Measurements from ENCODE around the gene CLNK.

The CLNK gene, protein sequence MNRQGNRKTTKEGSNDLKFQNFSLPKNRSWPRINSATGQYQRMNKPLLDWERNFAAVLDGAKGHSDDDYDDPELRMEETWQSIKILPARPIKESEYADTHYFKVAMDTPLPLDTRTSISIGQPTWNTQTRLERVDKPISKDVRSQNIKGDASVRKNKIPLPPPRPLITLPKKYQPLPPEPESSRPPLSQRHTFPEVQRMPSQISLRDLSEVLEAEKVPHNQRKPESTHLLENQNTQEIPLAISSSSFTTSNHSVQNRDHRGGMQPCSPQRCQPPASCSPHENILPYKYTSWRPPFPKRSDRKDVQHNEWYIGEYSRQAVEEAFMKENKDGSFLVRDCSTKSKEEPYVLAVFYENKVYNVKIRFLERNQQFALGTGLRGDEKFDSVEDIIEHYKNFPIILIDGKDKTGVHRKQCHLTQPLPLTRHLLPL

GRCh38 chr4:10684631-10685030 lies at the start of gene CLNK:
Gene CLNK (minus strand): TSS chr4:10684768. CDS start chr4:10667869, 16,899 bp downstream.
- no peak for DNase-seq

DNA sequence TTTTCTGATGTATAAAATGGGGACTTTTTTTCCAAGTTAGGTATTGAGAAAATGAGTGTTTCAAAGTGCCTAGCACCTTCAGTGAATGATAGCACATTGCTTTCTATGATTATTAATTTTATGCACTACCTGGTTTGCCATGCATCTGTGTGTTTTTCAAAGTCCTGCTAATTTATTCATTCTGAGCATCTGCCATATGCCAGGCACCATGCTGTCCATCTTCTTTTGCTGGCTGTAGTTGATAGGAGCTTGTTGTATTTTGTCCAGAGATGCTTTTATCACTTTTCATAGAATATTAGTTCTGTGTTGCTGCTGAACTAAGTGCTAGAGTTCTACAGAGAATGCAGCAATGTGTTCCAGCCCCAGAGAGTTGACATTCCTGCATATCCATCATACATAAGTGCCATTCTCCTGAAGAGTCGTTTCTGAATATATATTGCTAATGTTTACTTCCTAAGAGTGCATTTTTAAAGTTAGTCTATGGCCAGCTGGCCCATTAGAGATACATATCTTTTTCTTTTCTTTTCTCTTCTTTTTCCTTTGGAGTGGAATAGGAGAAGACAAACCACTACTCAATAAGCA lies 49.0 kb upstream of the CLNK start:
- no peak for DNase-seq

GRCh38 chr4:10732914-10733415 lies 48.4 kb upstream of the CLNK start:
- no peak for DNase-seq

DNA sequence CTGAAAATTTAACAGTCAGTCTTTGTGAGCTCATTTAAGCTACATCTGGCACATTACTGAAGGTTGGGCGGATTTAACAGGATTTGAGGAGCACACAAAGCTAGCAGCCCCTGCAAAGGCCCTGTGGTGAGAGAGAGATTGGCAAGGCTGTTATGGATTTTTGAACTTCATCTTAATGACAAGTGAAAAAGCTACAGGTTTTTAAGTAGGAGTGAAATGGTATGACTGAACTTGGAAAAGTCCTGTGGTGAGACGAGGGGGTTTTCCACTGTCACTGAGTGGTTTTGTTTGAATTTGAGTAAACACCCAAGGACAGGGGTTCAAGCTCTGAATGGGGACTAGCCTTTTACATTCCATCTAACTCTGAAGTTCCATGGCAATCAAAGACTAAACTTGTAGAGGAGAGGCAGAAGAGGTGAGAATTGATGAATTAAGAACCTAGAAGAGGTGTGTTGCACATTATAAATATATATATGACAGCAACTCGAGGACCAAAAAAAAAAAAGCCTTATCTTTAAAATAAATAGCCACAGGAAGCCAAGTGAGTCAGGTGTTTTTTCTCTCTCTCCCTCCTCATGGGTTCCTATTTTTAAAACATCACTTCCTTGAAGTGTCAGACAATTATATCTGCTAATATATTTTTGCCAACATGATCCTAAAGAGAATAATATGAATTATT lies 47.8 kb upstream of the CLNK start:
- DNase-seq: no peak

DNA sequence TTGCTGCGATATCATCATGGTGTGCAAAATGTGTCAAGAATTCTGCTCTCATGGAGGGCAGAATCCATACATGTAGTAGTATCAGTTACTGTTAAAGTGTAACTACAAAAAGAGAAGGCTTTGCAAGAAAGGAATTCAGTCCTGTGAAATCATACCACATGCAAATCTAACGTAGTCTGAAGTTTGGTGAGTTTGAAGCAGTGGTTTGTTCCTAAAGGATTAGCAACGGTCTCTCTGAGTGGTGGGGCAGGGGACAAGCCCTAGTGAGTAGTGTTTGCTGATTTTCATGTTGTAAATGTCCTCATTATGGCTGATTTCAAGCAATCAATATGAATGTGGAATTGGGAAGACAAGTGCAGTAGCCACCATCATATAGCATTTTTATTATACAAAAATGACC lies 47.1 kb upstream of the CLNK start:
- no peak for DNase-seq

GRCh38 chr4:10731162-10731561 lies 46.6 kb upstream of the CLNK start:
- DNase-seq: no peak

DNA sequence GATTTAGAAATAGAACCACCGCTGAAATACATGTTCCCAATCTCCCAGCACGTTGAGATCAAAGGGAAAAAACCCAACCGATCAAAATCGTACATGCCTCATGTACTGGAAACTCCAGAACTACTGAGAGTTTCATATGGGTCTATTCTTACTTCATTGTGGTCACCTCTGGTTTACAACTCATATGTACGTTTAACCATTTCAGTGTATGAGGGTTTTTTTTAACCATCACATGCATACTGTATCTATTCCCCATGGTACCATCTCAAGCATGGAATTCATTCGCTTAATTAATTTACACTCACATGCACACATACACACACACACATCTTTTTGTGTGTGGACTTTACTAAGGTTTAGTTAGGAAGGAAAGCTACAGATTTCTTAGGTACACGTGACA lies 46.0 kb upstream of the CLNK start:
- no peak for DNase-seq

- no peak for DNase-seq
These were observed 45.5 kb upstream of the CLNK start for GRCh38 chr4:10730019-10730418.

DNA sequence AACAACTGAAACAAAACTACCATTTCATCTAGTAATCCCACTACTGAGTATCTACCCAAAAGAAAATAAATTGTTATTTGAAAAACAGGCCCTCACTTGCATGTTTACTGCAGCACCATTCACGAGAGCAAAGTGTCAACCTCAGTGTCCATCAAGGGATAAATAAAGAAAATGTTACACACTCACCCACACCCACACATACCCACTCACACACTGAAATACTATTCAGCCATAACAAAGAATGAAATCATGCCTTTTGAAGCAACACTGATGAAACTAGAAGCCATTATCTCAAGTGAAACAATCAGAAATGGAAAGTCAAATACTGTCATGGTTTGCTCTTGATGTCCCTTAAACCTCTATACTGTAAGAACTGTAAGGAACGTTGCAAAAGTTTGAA lies 44.8 kb upstream of the CLNK start:
- DNase-seq: no peak

DNA sequence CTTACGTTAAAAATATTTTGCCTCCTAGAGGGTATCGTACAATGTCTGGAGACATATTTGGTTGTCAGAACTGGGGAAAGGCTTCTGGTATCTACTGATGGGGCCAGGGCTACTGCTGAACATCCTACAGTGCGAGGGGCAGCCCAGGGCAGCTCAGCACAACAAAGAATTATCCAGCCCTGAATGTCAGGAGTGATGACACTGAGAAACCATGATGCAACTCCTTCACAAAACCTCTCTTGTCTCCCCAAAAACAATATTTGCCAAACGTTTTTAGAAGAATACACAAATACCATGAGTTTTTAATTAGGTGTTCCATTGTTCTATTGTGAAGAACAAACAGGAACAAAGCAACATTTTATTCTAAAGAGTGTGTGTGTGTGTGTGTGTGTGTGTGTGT lies 43.4 kb upstream of the CLNK start:
- DNase-seq: no peak

DNA sequence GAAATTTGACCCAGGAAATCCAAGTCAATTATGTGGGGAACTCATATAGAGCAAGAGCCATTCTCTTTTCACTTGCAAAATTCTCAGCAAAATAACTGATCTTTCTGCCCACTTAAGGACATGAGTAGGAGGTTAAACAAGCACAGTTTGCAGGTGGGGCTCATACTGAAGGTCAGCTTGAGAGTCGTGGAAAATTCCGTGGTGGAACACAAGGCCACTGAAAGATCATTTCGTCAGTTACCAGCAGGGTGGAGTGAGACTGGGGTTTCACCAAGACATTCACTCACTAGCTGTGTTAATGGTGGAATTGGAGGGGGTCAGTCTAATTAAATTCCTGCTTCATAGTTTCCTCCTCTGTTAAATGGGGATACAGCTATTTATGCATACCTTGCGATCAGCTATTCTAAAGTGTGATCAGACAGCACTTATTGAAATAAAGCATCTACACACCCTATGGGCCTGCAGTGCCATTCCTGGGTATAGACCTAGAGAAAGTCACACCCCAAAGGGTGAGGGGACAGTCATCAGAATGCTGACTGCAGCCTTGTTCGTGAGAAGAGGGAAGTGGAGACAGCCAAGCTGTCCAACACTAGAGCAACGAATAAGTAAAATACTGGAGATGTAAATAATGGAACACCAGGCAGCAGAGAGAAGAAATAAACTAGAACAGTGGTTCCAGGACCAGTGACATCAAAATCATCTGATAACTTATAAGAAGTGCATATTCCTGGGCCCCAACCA lies 42.7 kb upstream of the CLNK start:
- DNase-seq: no peak

- DNase-seq: no peak
These were observed 38.4 kb upstream of the CLNK start for GRCh38 chr4:10722957-10723356.

GRCh38 chr4:10721616-10722015 lies 37.0 kb upstream of the CLNK start:
- no peak for DNase-seq

DNA sequence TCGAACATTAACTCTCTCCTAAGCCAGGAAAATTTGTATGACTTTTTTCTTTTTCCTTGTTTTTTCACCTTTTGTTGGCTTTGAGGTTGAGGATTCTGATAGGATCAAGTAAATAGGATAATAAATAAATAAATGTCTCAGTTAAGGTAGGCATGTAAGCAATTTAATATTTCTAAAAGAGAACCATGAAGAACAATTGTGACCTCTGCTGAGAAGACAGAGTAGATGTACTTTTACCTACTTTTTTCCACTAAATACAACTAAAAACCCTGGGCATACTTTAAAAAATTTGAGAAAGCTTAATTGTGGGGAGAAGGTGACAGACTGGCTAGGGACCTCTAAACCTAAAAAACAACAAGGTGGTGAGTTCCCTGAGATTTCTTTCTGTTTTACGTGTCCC lies 31.6 kb upstream of the CLNK start:
- no peak for DNase-seq

GRCh38 chr4:10715696-10716095 lies 31.1 kb upstream of the CLNK start:
- no peak for DNase-seq

DNA sequence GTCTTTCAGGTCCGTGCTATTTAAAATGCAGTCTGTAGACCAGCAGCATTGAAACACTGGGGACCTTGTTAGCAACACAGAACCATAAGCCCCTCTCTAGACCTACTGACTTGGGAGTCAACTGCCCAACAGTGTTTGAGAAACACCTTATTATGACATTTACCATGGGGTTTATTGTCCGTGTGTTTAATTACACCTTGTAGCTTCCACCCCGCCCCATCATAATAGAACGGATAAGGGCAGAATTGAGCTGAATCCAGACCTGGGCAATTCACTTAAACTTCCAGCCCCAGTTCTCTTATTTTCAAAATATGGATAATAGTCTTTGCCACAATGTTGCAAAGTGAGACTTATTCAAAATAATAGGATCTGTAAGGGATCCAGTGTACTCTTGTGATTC lies 30.6 kb upstream of the CLNK start:
- DNase-seq: no peak

- no peak for DNase-seq
These were observed 29.0 kb upstream of the CLNK start for GRCh38 chr4:10713591-10713990.

GRCh38 chr4:10706236-10706635 lies 21.7 kb upstream of the CLNK start:
- DNase-seq: no peak

GRCh38 chr4:10704430-10704810 lies 19.9 kb upstream of the CLNK start:
- DNase-seq: no peak

DNA sequence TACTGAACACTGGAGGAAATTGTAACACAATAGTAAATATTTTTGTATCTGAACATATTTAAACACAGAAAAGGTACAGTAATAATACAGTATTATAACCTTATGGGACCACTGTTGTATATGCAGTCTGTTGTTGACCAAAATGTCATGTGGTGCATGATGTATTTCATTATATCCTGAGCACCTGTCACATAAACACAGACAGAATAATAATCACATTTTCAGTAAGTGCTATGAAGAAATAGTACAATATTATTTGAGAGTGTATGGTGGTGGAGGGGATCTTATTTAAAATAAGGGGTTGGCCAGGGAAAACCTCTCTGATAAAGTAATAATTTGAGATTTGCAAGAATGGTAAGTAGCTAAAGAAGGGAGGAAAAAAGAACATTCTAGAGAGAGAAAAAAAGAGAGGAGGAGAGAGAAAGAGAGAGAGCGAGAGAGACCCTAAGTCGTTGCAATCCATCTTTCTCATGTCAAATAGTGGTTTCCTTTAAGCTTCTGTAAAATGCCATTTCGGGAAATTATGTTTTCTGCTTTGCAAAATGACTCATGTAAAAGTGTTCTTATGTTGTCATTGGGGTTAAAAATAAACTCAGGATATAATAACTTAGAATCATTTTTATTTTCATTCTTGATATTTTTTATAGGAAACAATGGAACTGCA lies 19.3 kb upstream of the CLNK start:
- no peak for DNase-seq

GRCh38 chr4:10703156-10703555 lies 18.6 kb upstream of the CLNK start:
- no peak for DNase-seq

DNA sequence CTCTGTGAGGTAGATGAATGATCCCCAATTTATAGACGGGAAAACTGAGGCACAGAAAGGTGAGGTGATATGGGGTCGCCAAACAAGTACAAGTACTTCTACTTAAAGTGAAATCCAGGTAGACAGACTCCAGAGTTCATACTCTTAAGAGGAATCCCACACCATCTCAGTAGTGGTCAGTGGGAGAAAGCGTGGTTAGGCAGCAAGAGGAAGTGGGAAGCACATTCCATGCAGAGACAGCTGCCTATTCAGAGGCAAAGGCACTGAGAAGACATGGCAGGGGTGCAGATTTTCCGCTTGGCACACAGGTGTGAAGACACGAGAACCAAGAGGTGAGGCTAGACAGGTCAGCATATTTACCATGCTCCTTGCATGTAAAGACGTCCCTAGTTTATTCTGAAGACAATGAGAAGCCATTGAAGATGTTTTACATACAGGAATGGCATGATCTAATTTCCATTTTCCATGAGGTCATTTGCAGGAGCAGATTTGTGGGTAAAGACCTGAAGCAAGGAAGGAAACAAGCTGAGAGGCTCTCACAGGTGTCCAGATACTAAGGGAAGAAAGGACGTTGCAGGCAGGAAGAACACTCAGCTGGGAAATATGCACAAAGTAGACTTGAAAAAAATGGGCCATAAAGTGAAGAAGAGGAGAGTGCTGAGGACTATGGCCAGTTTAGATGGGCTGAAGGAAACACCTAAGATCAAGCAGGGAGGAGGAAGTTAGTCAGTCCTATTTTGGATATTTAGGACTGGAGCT lies 17.3 kb upstream of the CLNK start:
- DNase-seq: no peak

All from GOT3 (cell line).